ENCODE data around the gene C4BPA.

The C4BPA gene

GRCh38 chr1:207102659-207103058, 1.4 kb upstream of the C4BPA start:
- TF ChIP-seq, protein P1, sequence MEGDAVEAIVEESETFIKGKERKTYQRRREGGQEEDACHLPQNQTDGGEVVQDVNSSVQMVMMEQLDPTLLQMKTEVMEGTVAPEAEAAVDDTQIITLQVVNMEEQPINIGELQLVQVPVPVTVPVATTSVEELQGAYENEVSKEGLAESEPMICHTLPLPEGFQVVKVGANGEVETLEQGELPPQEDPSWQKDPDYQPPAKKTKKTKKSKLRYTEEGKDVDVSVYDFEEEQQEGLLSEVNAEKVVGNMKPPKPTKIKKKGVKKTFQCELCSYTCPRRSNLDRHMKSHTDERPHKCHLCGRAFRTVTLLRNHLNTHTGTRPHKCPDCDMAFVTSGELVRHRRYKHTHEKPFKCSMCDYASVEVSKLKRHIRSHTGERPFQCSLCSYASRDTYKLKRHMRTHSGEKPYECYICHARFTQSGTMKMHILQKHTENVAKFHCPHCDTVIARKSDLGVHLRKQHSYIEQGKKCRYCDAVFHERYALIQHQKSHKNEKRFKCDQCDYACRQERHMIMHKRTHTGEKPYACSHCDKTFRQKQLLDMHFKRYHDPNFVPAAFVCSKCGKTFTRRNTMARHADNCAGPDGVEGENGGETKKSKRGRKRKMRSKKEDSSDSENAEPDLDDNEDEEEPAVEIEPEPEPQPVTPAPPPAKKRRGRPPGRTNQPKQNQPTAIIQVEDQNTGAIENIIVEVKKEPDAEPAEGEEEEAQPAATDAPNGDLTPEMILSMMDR (IDR thresholded peaks at IDR 0.05): no peak

- TF ChIP-seq, protein P1 (IDR thresholded peaks at IDR 0.05): no peak
These were observed 5.0 kb downstream of the C4BPA start for GRCh38 chr1:207109004-207109403.

DNA sequence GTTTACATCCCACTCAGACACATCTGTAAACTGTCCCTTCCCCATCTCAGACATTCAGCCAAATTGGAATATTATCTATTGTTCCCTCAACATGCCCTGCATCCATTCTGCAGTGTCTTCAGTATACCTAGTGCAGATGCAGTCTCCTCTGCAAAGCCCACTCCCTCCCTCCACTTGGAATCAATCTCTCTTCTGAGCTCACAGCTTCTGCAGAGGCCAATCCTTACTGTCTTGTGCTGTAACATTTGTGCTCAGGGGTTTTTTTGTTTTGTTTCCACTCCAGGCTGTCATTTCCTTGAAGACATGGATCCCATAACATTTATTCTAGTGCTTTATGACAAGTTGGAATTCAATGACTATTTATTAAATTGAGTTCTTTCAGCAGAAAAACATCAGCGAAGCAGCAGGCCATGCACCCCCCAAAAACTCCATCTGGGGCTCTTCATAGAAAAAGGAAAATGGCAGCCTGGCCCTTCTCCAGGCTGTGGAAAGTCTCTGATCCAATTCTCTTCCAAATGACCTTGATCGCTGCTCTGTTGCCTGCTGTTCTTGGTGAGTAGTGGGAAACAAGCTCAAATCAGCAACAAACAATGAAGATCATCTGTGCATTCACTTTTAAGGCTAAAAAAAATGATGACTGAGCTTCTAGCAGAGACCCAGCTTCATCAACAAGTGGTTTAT, 8.7 kb downstream of the C4BPA start:
- TF ChIP-seq, protein P1 (IDR thresholded peaks at IDR 0.05): no peak

- TF ChIP-seq, protein P1 (IDR thresholded peaks at IDR 0.05): no peak
These were observed 11.2 kb downstream of the C4BPA start for GRCh38 chr1:207115269-207115668.

DNA sequence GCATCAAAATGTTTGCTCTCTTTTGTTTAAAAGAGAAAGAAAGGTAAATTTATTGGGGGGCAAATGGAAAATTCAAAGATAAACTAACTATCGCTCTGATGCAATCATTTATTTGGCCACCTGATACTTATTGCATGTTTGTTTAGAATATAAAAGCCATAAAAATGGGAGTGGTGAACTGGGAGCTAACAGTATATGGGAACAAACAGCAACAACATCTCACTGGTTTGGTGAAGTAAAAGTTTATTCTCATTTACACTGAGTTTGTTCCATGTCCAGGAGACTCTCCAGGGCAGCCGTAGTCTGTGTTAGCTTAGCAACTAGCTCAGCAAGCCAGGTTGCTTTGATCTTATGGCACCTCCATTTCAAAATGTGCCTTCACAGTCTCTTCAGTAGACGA, 20.4 kb downstream of the C4BPA start:
- TF ChIP-seq, protein P1 (IDR thresholded peaks at IDR 0.05): no peak

DNA sequence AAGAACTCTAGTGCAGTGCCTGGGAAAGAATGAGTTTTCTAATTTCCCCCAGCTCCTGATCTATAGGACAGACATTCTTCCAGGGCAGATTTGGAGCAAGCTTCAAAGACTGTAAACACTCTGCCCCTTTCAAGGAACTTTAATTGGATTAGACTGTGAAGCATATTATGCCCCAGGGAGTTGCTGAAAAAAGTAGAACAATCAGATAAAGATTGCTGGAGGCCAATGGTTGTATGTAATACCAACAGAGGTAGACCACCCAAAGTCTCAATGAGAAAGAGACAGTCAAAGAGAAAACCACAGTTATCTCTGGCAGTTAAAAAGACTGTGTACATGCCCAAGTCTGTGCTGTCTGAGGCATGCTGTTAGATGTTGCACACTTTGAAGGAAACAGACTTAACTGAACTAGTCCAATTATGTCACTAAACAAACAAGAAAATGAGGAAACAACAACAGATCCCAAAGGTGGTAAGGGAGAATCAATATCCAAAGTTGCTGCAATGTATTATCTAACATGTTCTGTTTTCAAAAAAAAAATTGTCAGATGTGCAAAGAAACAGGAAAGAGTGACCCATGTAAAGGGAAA, 24.4 kb downstream of the C4BPA start:
- TF ChIP-seq, protein P1 (IDR thresholded peaks at IDR 0.05): no peak

- TF ChIP-seq, protein P1 (IDR thresholded peaks at IDR 0.05): no peak
These were observed 25.0 kb downstream of the C4BPA start for GRCh38 chr1:207129053-207129452.

Measured in LNCAP (cell line).